DND-41 (cell line): ENCODE measurements around the gene ACIN1.

Experiments
- EZH2 ChIP-seq: IDR thresholded peaks from 3 replicates; pipeline ENCODE4 v1.6.1; 2012; ENCODE audit warnings: borderline replicate concordance, low read depth, mild to moderate bottlenecking, moderate library complexity, low read length, inconsistent platforms; ENCODE audit not compliant: severe bottlenecking
- TF ChIP-seq, protein P1 (sequence below): IDR thresholded peaks from 2 replicates; pipeline ENCODE4 v1.5.1; 2012; ENCODE audit warnings: borderline replicate concordance, low read length, moderate library complexity, mild to moderate bottlenecking; ENCODE audit not compliant: poor library complexity, severe bottlenecking; ENCODE audit errors: extremely low read depth

DNA sequence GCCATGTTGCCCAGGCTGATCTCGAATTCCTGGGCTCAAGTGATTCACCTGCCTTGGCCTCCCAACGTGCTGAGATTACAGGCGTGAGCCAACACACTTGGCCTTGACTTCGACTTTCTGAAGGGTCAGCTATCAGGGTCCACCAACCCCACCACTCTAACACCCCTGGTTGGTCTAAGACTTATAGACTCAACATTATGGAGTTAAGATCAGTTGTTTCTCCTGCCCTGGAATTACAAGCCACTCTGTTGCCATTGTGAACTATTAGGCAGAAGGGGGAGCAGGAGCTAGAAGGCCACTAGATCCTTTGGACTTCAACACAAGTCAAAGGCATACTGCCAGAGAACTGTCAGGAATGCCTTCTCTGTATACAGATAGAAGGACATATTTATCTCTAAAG is 54.8 kb downstream of the ACIN1 start:
- TF ChIP-seq, protein P1, sequence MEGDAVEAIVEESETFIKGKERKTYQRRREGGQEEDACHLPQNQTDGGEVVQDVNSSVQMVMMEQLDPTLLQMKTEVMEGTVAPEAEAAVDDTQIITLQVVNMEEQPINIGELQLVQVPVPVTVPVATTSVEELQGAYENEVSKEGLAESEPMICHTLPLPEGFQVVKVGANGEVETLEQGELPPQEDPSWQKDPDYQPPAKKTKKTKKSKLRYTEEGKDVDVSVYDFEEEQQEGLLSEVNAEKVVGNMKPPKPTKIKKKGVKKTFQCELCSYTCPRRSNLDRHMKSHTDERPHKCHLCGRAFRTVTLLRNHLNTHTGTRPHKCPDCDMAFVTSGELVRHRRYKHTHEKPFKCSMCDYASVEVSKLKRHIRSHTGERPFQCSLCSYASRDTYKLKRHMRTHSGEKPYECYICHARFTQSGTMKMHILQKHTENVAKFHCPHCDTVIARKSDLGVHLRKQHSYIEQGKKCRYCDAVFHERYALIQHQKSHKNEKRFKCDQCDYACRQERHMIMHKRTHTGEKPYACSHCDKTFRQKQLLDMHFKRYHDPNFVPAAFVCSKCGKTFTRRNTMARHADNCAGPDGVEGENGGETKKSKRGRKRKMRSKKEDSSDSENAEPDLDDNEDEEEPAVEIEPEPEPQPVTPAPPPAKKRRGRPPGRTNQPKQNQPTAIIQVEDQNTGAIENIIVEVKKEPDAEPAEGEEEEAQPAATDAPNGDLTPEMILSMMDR = no peak
- TF ChIP-seq EZH2 = no peak
